Panc1 (cell line): ENCODE results near the gene MAGEF1. TPM values are rescaled to one million over a fixed set of nuclear protein-coding genes. Genes with fewer than 3 reads are reported as not detected.

Experiments used
- ATAC-seq: fragments of 200-7000 bp; cut with Tn5 transposase; 2 replicates; pipeline ENCODE4 v1.9.1; 2020; ENCODE audit warnings: mild to moderate bottlenecking, moderate library complexity
- BruUV-seq: library from RNA; stranded (reverse); fragments of 400-500 nt; replicated peaks from 2 replicates; lab custom pipeline; 2021; lab: Mats Ljungman, UMichigan
- CTCF ChIA-PET: fragments of 300-600 bp; sonication (Branson Sonifier 250); formaldehyde crosslinking; loops from one replicate; lab custom pipeline; 2022; ENCODE audit warnings: antibody characterized with exemption; lab: Charles Lee
- POLR2A ChIA-PET: fragments of 300-600 bp; sonication (Branson Sonifier 250); formaldehyde crosslinking; loops from one replicate; lab custom pipeline; 2022; ENCODE audit warnings: antibody characterized with exemption; lab: Charles Lee
- DNase-seq: peaks from one replicate; pipeline ENCODE4 v3.0.0-alpha.2; 2010; ENCODE audit warnings: low read depth, low spot score
- H3K27ac ChIP-seq: 2 replicates; pipeline ENCODE4 v1.5.1; 2011; ENCODE audit warnings: mild to moderate bottlenecking, low read length, inconsistent platforms
- H3K27me3 ChIP-seq: fragments of 200-500 bp; sonication (Bioruptor generic); 2 replicates; pipeline ENCODE4 v1.6.0; 2014; ENCODE audit warnings: low read length, inconsistent platforms; ENCODE audit not compliant: control insufficient read depth, insufficient read depth
- H3K36me3 ChIP-seq: fragments of 200-500 bp; sonication (Bioruptor generic); 2 replicates; pipeline ENCODE4 v1.5.1; 2014; ENCODE audit warnings: inconsistent platforms, mild to moderate bottlenecking, low read length, moderate library complexity; ENCODE audit not compliant: control insufficient read depth, insufficient read depth
- H3K4me1 ChIP-seq: 2 replicates; pipeline ENCODE4 v1.5.1; 2011; ENCODE audit warnings: inconsistent platforms, mild to moderate bottlenecking, low read length, moderate library complexity; ENCODE audit not compliant: control insufficient read depth, insufficient read depth
- H3K4me3 ChIP-seq, 2 experiments: 2 replicates each; pipeline ENCODE4 v1.5.1; 2011 to 2012; ENCODE audit warnings: low read depth in 2 of 2, low read length in 2 of 2, mild to moderate bottlenecking in 2 of 2, inconsistent platforms in 1 of 2, moderate library complexity in 1 of 2
- H3K9me3 ChIP-seq: fragments of 200-500 bp; sonication (Bioruptor generic); 2 replicates; pipeline ENCODE4 v1.5.1; 2014; ENCODE audit warnings: low read depth, mild to moderate bottlenecking, inconsistent platforms, low read length, moderate library complexity; ENCODE audit not compliant: control insufficient read depth, insufficient read depth
- POLR2AphosphoS5 ChIP-seq: IDR thresholded peaks from 2 replicates; pipeline ENCODE4 v1.6.1; 2012; ENCODE audit warnings: mild to moderate bottlenecking, low read depth, low read length, moderate library complexity
- SIN3A ChIP-seq: IDR thresholded peaks from 2 replicates; pipeline ENCODE4 v1.6.1; 2012; ENCODE audit warnings: low read depth, mild to moderate bottlenecking, low read length, moderate library complexity, borderline replicate concordance; ENCODE audit not compliant: insufficient read depth
- TCF7L2 ChIP-seq: IDR thresholded peaks from 2 replicates; pipeline ENCODE4 v1.6.1; 2011; ENCODE audit warnings: mild to moderate bottlenecking, low read depth, low read length, inconsistent platforms
- in situ Hi-C: cut with HindIII; loops from 2 replicates; pipeline ENCODE4 v1.10.0; 2016; ENCODE audit warnings: low sequenced_read_pairs, low pct_unique_long_range_greater_than_20kb
- intact Hi-C: fragments of 100-400 bp; cut with micrococcal nuclease; formaldehyde crosslinking; loops from one replicate; pipeline ENCODE4 v1.10.0; 2022; ENCODE audit not compliant: unreplicated experiment
- total RNA-seq: library from RNA; stranded (reverse); gene quantifications from one replicate; pipeline ENCODE4 v1.2.1, GENCODE V29; 2021; ENCODE audit not compliant: unreplicated experiment
- TF ChIP-seq, protein P1 (sequence below), 2 experiments: IDR thresholded peaks; 2 replicates each; pipeline ENCODE4 v1.6.1; 2011 to 2012; ENCODE audit warnings: low read depth in 2 of 2, control low read depth in 1 of 2, low read length in 1 of 2, mild to moderate bottlenecking in 1 of 2, moderate library complexity in 1 of 2; ENCODE audit not compliant: insufficient read depth in 1 of 2
- TF ChIP-seq, protein P2 (sequence below): fragments of 450-650 bp; IDR thresholded peaks from 2 replicates; pipeline ENCODE4 v1.5.1; 2017; ENCODE audit warnings: mild to moderate bottlenecking

Gene MAGEF1
- total RNA-seq, 1 experiment from 2014 or later = 27.7 TPM

DNA sequence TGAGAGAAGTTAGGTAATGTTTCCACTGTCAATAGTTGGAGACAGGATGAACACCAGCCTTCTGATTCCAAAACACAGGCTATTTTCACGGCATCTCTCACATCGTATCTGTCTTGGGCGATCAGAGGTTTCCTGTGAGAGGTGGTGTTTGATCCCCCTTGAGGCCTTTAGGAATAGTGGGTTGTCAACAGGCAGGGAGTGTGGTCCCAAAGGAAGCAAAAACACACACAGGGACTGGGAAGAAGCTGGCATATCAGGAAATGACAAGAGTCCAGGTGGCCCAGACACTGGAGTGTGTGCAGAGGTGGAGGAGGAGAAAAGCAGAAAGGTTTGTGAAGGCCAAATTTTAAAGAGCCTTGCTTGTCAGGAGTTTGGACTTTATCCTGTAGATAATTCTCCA, 6.6 kb upstream of the MAGEF1 start:
- DNase-seq (no peak), ATAC-seq (no peak)
- Histone ChIP-seq H3K36me3 (no peaks in the 10 kb centered on the region), H3K4me1 (no peaks in the 10 kb centered on the region), H3K9me3 (no peaks in the 10 kb centered on the region), H3K4me3 (no peak overlapping the region), H3K27me3 (no peaks in the 10 kb centered on the region), H3K27ac (no peak overlapping the region)
- no TSS peak for BruUV-seq
- intact Hi-C loops (no loop called here), in situ Hi-C loops (no loop called here)
- ChIA-PET POLR2A (no interaction called here), CTCF (no interaction called here)
- TF ChIP-seq TCF7L2 (no peak), POLR2AphosphoS5 (no peak), SIN3A (no peak)
- TF ChIP-seq, protein P1, sequence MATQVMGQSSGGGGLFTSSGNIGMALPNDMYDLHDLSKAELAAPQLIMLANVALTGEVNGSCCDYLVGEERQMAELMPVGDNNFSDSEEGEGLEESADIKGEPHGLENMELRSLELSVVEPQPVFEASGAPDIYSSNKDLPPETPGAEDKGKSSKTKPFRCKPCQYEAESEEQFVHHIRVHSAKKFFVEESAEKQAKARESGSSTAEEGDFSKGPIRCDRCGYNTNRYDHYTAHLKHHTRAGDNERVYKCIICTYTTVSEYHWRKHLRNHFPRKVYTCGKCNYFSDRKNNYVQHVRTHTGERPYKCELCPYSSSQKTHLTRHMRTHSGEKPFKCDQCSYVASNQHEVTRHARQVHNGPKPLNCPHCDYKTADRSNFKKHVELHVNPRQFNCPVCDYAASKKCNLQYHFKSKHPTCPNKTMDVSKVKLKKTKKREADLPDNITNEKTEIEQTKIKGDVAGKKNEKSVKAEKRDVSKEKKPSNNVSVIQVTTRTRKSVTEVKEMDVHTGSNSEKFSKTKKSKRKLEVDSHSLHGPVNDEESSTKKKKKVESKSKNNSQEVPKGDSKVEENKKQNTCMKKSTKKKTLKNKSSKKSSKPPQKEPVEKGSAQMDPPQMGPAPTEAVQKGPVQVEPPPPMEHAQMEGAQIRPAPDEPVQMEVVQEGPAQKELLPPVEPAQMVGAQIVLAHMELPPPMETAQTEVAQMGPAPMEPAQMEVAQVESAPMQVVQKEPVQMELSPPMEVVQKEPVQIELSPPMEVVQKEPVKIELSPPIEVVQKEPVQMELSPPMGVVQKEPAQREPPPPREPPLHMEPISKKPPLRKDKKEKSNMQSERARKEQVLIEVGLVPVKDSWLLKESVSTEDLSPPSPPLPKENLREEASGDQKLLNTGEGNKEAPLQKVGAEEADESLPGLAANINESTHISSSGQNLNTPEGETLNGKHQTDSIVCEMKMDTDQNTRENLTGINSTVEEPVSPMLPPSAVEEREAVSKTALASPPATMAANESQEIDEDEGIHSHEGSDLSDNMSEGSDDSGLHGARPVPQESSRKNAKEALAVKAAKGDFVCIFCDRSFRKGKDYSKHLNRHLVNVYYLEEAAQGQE (IDR thresholded peaks at IDR 0.05; ENCODE audit: insufficient read depth in 1 of 2, low read depth in 2 of 2, low read length in 1 of 2) = no peak
- TF ChIP-seq, protein P2, sequence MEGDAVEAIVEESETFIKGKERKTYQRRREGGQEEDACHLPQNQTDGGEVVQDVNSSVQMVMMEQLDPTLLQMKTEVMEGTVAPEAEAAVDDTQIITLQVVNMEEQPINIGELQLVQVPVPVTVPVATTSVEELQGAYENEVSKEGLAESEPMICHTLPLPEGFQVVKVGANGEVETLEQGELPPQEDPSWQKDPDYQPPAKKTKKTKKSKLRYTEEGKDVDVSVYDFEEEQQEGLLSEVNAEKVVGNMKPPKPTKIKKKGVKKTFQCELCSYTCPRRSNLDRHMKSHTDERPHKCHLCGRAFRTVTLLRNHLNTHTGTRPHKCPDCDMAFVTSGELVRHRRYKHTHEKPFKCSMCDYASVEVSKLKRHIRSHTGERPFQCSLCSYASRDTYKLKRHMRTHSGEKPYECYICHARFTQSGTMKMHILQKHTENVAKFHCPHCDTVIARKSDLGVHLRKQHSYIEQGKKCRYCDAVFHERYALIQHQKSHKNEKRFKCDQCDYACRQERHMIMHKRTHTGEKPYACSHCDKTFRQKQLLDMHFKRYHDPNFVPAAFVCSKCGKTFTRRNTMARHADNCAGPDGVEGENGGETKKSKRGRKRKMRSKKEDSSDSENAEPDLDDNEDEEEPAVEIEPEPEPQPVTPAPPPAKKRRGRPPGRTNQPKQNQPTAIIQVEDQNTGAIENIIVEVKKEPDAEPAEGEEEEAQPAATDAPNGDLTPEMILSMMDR = no peak

DNA sequence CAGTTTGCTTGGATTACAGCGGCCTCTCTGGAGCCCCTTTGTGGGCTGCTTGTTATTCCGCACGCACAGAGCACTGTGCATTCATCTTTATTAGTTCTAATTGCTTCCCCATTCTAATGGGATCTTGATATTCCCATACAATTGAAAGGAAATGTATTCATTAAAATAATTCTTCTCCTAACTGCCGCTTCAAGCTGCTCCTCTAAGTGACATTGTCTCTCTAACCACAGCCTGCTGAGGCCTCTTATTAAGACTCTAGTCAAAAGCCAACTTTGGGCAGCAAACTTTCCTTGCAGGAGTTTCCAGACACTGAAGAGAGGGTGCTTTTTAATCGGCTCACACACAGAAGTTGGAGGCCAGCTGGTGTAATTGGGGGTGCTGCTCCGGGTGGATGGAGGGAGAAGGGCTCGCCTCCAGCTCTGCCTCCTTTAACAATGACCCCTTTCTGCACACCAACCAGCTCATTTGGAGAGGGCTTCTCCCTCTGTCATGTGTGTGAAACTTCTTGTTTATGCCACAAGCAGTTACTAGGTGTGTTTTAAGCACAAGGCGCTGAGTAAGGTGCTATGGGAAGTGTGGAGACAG, 5.6 kb upstream of the MAGEF1 start:
- Histone ChIP-seq H3K4me1 (peaks cover 3% of the 10 kb centered on the region; the same call in 1 of the 2 replicates), H3K36me3 (no peaks in the 10 kb centered on the region), H3K27me3 (no peaks in the 10 kb centered on the region), H3K27ac (no peak overlapping the region), H3K9me3 (no peaks in the 10 kb centered on the region), H3K4me3 (no peak overlapping the region)
- intact Hi-C loops = no loop called here
- CTCF ChIA-PET = no interaction called here
- POLR2A ChIA-PET = interaction anchor here (0.7 kb wide), 1 partner anchor 42 kb away, joined by 4 read pairs; no protein-coding TSS in a partner anchor
- TF ChIP-seq, protein P1 (IDR thresholded peaks at IDR 0.05; ENCODE audit: insufficient read depth in 1 of 2, low read depth in 2 of 2, low read length in 1 of 2) = no peak
- TF ChIP-seq, protein P2 = no peak
- no peak for TF ChIP-seq TCF7L2
- no peak for TF ChIP-seq POLR2AphosphoS5
- no peak for TF ChIP-seq SIN3A
- no TSS peak for BruUV-seq
- in situ Hi-C loops = no loop called here
- no peak for ATAC-seq
- DNase-seq = no peak
